ENCODE results near the gene RDM1.

The RDM1 gene

GRCh38 chr17:35872196-35872980 is 58.2 kb downstream of the RDM1 start:
- no peaks in the 10 kb centered on the region for H3K9me3 Mint-ChIP-seq
- peaks cover 25% of the 10 kb centered on the region for H3K4me1 Mint-ChIP-seq
- no peak overlapping the region for H3K4me3 Mint-ChIP-seq
- no peak overlapping the region for H3K27ac Mint-ChIP-seq
- H3K27me3 Mint-ChIP-seq, result no peaks in the 10 kb centered on the region
- peaks cover 1% of the 10 kb centered on the region for H3K36me3 Mint-ChIP-seq

DNA sequence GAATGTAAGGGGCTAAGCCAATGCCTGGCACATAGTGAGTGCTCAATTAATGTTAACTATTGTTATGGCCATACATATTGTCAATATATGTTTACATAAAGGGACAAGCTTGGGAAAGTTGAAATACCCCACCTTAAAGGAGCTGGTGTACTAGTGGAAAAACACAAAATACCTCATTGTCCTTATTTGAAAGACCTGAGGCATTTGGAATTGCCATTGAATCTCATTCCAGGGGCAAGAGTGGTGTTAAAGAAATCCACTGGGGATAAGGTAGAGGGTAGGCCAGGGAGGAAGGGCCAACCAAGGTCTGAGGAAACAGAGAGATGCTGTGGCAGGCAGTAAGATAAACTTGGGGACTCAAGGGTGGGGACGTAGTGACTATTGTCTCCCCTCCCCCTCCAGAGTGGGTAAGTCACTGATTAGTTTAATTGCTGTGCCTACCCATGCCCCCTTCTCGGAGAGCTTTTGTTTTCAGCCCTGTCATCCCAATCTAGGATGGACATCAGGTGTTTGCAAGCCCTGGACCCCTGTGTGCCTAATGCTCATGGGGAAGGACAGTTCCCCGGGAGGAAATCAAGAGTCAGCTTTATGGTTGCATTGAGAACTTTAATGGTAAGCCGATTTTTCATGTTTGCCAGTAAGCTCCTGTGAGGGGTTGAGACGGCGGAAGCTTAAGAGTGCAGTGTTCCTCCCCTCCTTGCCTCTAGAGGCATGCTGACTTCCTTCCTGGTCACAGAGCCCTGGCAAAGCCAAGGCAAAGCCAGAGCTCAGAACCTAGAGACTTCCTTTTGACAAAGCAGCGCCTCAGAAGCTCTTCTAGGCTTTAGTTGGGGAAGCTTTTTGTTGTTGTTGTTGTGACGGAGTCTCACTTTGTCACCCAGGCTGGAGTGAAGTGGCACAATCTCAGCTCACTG is 59.4 kb downstream of the RDM1 start:
- H3K27me3 Mint-ChIP-seq, result no peaks in the 10 kb centered on the region
- no peak overlapping the region for H3K4me3 Mint-ChIP-seq
- peaks cover 1% of the 10 kb centered on the region for H3K36me3 Mint-ChIP-seq
- H3K27ac Mint-ChIP-seq, result no peak overlapping the region
- peaks cover 21% of the 10 kb centered on the region for H3K4me1 Mint-ChIP-seq
- no peaks in the 10 kb centered on the region for H3K9me3 Mint-ChIP-seq

DNA sequence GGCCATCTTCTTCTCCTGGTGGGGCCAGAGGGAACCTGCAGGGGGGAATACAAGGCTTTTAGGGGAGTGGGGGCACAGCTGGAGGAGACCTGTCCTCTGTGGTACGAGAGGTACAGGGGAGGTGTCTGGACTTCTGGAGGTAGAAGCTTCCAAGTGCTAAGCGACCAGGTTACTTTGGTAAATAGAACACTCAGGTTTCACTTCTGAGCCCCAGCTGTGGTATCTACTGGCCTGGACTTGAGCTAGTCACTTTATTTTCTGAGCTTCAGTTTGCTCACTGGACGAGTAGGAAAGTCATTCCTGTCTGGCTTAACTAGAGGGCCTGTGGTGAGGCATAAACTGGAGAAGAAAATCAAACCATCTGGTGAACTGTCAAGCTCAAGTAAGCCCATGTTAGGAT is 61.8 kb downstream of the RDM1 start, which contains the start of gene HEATR9:
Gene HEATR9, minus strand, starts transcription at position 155 of the 400 bp plus-strand sequence. Its CDS starts 149 bp downstream, at position 6.
- peaks cover 15% of the 10 kb centered on the region for H3K4me1 Mint-ChIP-seq
- peaks cover 1% of the 10 kb centered on the region for H3K36me3 Mint-ChIP-seq
- no peaks in the 10 kb centered on the region for H3K9me3 Mint-ChIP-seq
- H3K27me3 Mint-ChIP-seq, result no peaks in the 10 kb centered on the region
- no peak within 1 kb of the TSS for H3K4me3 Mint-ChIP-seq
- H3K27ac Mint-ChIP-seq, result no peak within 1 kb of the TSS
